ENCODE results near the gene RPS6KB1. TPM values are rescaled to one million over a fixed set of nuclear protein-coding genes. Genes with fewer than 3 reads are reported as not detected.

The RPS6KB1 gene
- total RNA-seq, 1 donor from 2014 or later: 38.8 TPM

- peak overlapping the region; percentile 43 for H3K27ac Mint-ChIP-seq
- peaks cover 4% of the 10 kb centered on the region for H3K9me3 Mint-ChIP-seq
- no peak for TF ChIP-seq CTCF (conservative IDR thresholded peaks at IDR 0.05)
- no peaks in the 10 kb centered on the region for H3K27me3 Mint-ChIP-seq
- DNase-seq (ENCODE audit: extremely low spot score, unreplicated experiment): no peak
- peaks cover 34% of the 10 kb centered on the region for H3K4me1 Mint-ChIP-seq (ENCODE audit: unreplicated experiment)
- H3K36me3 Mint-ChIP-seq: no peaks in the 10 kb centered on the region
- peak overlapping the region; percentile 2 for H3K4me3 Mint-ChIP-seq
These were observed 35.8 kb upstream of the RPS6KB1 start for GRCh38 chr17:59856859-59857794.

GRCh38 chr17:59858167-59858816, 34.6 kb upstream of the RPS6KB1 start:
- H3K4me1 Mint-ChIP-seq (ENCODE audit: unreplicated experiment): peaks cover 26% of the 10 kb centered on the region
- peaks cover 3% of the 10 kb centered on the region for H3K36me3 Mint-ChIP-seq
- no peak overlapping the region for H3K4me3 Mint-ChIP-seq
- DNase-seq (ENCODE audit: extremely low spot score, unreplicated experiment): no peak
- no peaks in the 10 kb centered on the region for H3K27me3 Mint-ChIP-seq
- H3K27ac Mint-ChIP-seq: peak overlapping the region; percentile 43
- peaks cover under 1% of the 10 kb centered on the region for H3K9me3 Mint-ChIP-seq
- no peak for TF ChIP-seq CTCF (conservative IDR thresholded peaks at IDR 0.05)

GRCh38 chr17:59858932-59859331, 34.0 kb upstream of the RPS6KB1 start:
- Mint-ChIP-seq H3K9me3 (no peaks in the 10 kb centered on the region), H3K27ac (no peak overlapping the region), H3K4me1 (ENCODE audit: unreplicated experiment) (peaks cover 23% of the 10 kb centered on the region)

GRCh38 chr17:59859444-59860025, 33.4 kb upstream of the RPS6KB1 start:
- no peaks in the 10 kb centered on the region for H3K9me3 Mint-ChIP-seq
- H3K27ac Mint-ChIP-seq: peak overlapping the region; percentile 56
- peak; percentile 65 for TF ChIP-seq CTCF (conservative IDR thresholded peaks at IDR 0.05)
- peaks cover 23% of the 10 kb centered on the region for H3K4me1 Mint-ChIP-seq (ENCODE audit: unreplicated experiment)
- peaks cover 3% of the 10 kb centered on the region for H3K36me3 Mint-ChIP-seq
- no peaks in the 10 kb centered on the region for H3K27me3 Mint-ChIP-seq
- no peak overlapping the region for H3K4me3 Mint-ChIP-seq
- no peak for DNase-seq (ENCODE audit: extremely low spot score, unreplicated experiment)

More at GRCh38 chr17:59858932-59859331, 34.0 kb upstream of the RPS6KB1 start:
- Mint-ChIP-seq H3K4me3 (no peak overlapping the region), H3K36me3 (peaks cover 3% of the 10 kb centered on the region), H3K27me3 (no peaks in the 10 kb centered on the region)
- DNase-seq (ENCODE audit: extremely low spot score, unreplicated experiment): no peak
- no peak for TF ChIP-seq CTCF (conservative IDR thresholded peaks at IDR 0.05)

GRCh38 chr17:59863616-59864015, 29.3 kb upstream of the RPS6KB1 start:
- peaks cover 4% of the 10 kb centered on the region for H3K4me1 Mint-ChIP-seq (ENCODE audit: unreplicated experiment)
- peaks cover 3% of the 10 kb centered on the region for H3K36me3 Mint-ChIP-seq
- DNase-seq (ENCODE audit: extremely low spot score, unreplicated experiment): no peak
- no peak overlapping the region for H3K27ac Mint-ChIP-seq
- H3K4me3 Mint-ChIP-seq: no peak overlapping the region
- TF ChIP-seq CTCF (conservative IDR thresholded peaks at IDR 0.05): no peak
- no peaks in the 10 kb centered on the region for H3K9me3 Mint-ChIP-seq
- no peaks in the 10 kb centered on the region for H3K27me3 Mint-ChIP-seq
